ENCODE data around the gene KIAA1755. TPM values are rescaled to one million over a fixed set of nuclear protein-coding genes. Genes with fewer than 3 reads are reported as not detected.
A peak's percentile ranks its signal among the peaks of the same experiment; 100 is the strongest.

KIAA1755 gene
- total and polyA plus RNA-seq, 11 donors, result 2.1 to 6.7 (median 3.5) TPM

DNA sequence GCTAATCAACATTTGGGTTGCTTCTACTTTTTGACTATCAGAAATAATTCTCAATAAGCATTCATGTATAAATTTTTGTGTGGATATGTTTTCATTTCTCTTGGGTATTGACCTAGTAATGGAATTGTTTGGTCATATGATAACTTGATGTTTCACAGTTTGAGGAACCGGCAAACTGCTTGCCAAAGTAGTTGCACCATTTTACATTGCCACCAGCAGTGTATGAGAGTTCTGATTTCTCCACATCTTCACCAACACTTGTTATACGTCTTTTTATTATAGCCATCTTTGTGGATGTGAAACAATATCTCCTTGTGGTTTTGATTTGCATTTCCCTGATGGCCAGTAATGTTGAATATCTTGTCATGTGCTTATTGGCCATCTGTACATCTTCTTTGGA is 52.9 kb downstream of the KIAA1755 start:
- no peak for ATAC-seq

DNA sequence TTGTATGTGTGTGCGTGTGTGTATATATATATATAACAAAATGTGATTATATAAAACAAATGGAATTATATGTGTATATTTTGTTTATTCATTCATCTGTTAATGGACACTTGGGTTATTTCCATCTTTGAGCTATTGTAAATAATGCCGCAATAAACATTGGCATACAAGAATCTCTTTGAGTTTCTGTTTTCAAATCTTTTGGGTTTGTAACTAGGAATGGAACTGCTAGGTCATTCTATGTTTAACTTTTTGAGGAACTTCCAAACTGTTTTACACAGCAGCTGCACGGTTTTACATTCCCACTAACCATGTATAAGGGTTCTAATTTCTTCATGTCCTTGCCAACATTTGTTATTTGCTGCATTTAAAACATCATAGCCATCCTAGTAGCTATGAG is 55.5 kb downstream of the KIAA1755 start:
- 75 to 81% (median 79%) methylated on average over 3 of the region's 3 CpGs for WGBS, 4 donors
- Histone ChIP-seq H3K36me3 (no peaks in the 10 kb centered on the region), H3K4me3 (no peak overlapping the region), H3K27ac (no peak overlapping the region), H3K27me3 (no peaks in the 10 kb centered on the region), H3K9me3 (peaks cover 0 to 9% (median 0%) of the 10 kb centered on the region in 12 donors), H3K4me1 (peaks cover 0 to 22% (median 5%) of the 10 kb centered on the region in 12 donors)
- TF ChIP-seq POLR2A (IDR thresholded peaks at IDR 0.05), result no peak
- ATAC-seq (no peak), DNase-seq (no peak)
- intact Hi-C loops (cut with DNase I), result no loop called here

More for the DNA sequence above, 52.9 kb downstream of the KIAA1755 start:
- no peaks in the 10 kb centered on the region for H3K36me3 ChIP-seq
- H3K27ac ChIP-seq, result peak overlapping the region in 2 of 12 donors; percentile 66 to 72
- no peak for TF ChIP-seq POLR2A (IDR thresholded peaks at IDR 0.05)
- TF ChIP-seq, protein P1, sequence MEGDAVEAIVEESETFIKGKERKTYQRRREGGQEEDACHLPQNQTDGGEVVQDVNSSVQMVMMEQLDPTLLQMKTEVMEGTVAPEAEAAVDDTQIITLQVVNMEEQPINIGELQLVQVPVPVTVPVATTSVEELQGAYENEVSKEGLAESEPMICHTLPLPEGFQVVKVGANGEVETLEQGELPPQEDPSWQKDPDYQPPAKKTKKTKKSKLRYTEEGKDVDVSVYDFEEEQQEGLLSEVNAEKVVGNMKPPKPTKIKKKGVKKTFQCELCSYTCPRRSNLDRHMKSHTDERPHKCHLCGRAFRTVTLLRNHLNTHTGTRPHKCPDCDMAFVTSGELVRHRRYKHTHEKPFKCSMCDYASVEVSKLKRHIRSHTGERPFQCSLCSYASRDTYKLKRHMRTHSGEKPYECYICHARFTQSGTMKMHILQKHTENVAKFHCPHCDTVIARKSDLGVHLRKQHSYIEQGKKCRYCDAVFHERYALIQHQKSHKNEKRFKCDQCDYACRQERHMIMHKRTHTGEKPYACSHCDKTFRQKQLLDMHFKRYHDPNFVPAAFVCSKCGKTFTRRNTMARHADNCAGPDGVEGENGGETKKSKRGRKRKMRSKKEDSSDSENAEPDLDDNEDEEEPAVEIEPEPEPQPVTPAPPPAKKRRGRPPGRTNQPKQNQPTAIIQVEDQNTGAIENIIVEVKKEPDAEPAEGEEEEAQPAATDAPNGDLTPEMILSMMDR (IDR thresholded peaks at IDR 0.05), result no peak
- intact Hi-C loops (cut with DNase I), result no loop called here
- 57 to 93% (median 77%) methylated on average over 2 of the region's 2 CpGs for WGBS, 4 donors
- DNase-seq, result no peak
- H3K27me3 ChIP-seq, result no peaks in the 10 kb centered on the region
- peaks cover 0 to 9% (median 0%) of the 10 kb centered on the region in 12 donors for H3K9me3 ChIP-seq
- H3K4me3 ChIP-seq, result no peak overlapping the region
- peaks cover 0 to 32% (median 8%) of the 10 kb centered on the region in 12 donors for H3K4me1 ChIP-seq

DNA sequence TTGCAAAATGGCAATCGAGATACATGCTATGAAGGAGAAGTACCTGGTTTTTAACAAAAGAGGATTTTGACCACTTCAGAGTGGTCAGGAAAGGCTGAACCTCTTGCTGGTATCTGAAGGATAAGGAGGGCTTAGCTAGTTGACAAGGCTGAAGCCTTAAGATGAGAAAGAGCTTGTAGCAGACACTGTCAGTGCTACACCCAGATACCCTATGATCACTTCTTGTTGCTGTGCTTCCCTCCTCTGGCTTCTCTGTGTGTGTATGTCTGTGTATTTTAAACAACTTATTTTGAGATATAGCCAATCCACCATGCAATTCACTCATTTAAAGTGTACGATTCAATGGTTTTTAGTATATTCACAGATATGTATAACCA is 56.6 kb downstream of the KIAA1755 start:
- TF ChIP-seq, protein P1 (IDR thresholded peaks at IDR 0.05), result no peak
- no peak for TF ChIP-seq POLR2A (IDR thresholded peaks at IDR 0.05)
- intact Hi-C loops (cut with DNase I), result no loop called here
- 82 to 91% (median 85%) methylated on average over 2 of the region's 2 CpGs for WGBS, 4 donors

DNA sequence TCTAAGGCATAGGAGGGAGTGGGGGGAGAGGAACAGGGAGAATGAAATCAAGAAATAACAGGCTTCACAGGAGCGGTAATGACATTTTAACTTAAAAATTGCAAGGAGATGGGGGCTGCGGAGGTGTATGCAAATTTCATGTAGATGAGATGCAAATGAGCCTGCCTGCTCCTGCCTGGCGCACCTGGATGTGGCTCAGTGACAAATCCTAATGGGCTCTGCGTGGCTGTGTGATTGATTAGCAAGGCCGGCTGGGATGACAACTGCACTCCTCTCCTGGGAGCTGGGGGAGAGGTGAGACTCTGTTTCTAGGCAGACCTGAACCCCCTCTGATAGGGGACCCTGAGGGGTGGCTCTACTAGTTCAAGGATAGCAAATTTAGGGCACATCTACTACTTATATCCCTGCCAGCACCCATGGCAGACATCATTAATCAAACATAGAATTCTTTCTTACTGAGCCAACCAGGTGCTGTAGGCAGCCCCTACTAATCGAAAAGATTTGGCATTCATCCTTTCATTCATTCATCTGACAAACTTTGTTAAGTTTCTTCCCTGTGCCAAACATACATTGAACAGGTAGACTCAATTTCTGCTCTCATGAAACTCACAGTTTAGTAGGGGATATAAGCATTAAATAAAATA is 57.1 kb downstream of the KIAA1755 start:
- ATAC-seq, result no peak
- TF ChIP-seq, protein P1 (IDR thresholded peaks at IDR 0.05), result no peak
- no peak for TF ChIP-seq POLR2A (IDR thresholded peaks at IDR 0.05)
- H3K27ac ChIP-seq, result no peak overlapping the region
- intact Hi-C loops (cut with DNase I), result no loop called here
- H3K4me3 ChIP-seq, result no peak overlapping the region
- peaks cover 0 to 18% (median 0%) of the 10 kb centered on the region in 12 donors for H3K4me1 ChIP-seq
- no peak for DNase-seq
- H3K27me3 ChIP-seq, result no peaks in the 10 kb centered on the region
- peaks cover 0 to 9% (median 0%) of the 10 kb centered on the region in 12 donors for H3K9me3 ChIP-seq
- WGBS, 4 donors, result 87 to 91% (median 89%) methylated on average over 6 of the region's 6 CpGs
- no peaks in the 10 kb centered on the region for H3K36me3 ChIP-seq

More for the DNA sequence above, 56.6 kb downstream of the KIAA1755 start:
- Histone ChIP-seq H3K27ac (no peak overlapping the region), H3K36me3 (no peaks in the 10 kb centered on the region), H3K4me3 (no peak overlapping the region), H3K27me3 (no peaks in the 10 kb centered on the region), H3K9me3 (peaks cover 0 to 9% (median 0%) of the 10 kb centered on the region in 12 donors), H3K4me1 (peaks cover 0 to 13% (median 4%) of the 10 kb centered on the region in 12 donors)
- DNase-seq (no peak), ATAC-seq (no peak)

DNA sequence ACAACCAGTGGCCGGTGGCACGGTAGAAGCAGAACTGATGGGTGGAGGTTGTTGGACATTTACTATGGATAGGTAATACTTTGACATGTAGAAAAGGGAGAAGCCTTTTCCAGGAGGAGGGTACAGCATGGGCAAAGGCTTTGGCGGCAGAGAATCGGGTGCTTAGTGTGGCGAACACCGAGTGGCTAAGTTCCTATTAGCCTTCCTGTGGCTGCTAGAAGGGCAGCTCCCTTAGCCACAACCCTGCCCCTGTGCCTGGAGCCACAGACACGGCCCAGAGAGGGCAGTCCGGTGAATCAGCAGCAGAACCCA is 57.6 kb downstream of the KIAA1755 start:
- Histone ChIP-seq H3K9me3 (peaks cover 0 to 9% (median 0%) of the 10 kb centered on the region in 12 donors), H3K27ac (no peak overlapping the region), H3K4me1 (peaks cover 0 to 23% (median 0%) of the 10 kb centered on the region in 12 donors), H3K4me3 (no peak overlapping the region), H3K36me3 (no peaks in the 10 kb centered on the region), H3K27me3 (no peaks in the 10 kb centered on the region)
- DNase-seq (no peak), ATAC-seq (no peak)
- intact Hi-C loops (cut with DNase I), result no loop called here
- 87 to 93% (median 90%) methylated on average over 8 of the region's 8 CpGs for WGBS, 4 donors
- TF ChIP-seq, protein P1 (IDR thresholded peaks at IDR 0.05), result no peak
- no peak for TF ChIP-seq POLR2A (IDR thresholded peaks at IDR 0.05)

Measured in heart left ventricle (tissue), 16 donors.